GM21423 (cell line): ENCODE measurements around the gene ELOVL5.

Experiments
- ATAC-seq: cut with Tn5 transposase; IDR thresholded peaks from one replicate; pipeline ENCODE4 v1.9.1; 2021; ENCODE audit warnings: mild to moderate bottlenecking, moderate library complexity; ENCODE audit not compliant: unreplicated experiment

Gene ELOVL5

DNA sequence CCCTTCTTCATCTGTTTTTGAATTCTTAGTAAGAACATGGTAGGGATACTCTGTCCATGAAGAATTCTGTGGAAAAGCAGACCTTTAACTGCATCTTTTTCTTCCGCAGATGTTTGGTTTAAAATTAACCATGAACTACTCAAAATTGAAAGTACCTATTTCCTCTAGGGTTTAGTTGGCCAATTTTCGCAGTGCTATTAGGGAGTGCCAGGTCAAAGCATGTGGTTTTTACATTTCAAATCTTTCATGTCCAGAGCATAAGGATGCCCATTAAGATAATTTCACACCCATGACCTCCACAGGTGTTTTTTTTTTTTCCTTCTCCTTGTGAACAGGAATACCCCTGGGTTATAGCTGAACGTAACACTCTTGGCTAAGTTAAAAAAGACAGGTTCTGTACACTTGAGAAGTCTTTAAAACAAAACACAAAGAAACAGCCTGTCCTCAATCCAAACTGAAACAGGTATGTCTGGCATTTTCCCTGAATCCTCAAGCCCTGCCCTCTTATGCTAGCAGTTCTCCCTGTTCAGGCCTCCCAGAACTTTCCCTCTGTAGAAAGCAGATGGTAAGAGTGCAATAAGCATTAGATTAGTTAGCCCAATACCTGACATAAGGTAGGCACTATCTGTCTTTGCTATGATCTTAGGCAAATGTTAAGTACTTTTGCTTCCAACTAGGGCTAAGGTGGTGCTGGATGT is 67.1 kb downstream of the ELOVL5 start:
- peak; percentile 47 for ATAC-seq

DNA sequence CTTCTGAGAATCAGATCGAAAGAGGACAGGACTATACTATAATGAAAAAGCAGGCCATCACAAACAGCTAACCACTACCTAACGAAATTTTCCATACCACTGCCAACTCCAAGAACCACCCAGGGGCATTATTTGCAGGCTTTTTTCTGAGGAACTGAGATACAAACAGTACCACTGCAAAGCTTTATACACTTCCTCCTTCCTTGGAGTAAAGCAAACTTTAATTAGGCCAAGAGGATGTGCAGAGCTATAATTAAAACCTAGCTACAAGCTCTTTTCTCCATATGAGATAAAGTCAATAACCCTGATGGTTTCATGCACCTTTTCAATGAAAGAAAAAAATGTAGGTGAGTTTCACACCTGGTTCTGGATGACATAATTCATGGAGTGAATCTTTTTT is 68.5 kb downstream of the ELOVL5 start:
- no peak for ATAC-seq

DNA sequence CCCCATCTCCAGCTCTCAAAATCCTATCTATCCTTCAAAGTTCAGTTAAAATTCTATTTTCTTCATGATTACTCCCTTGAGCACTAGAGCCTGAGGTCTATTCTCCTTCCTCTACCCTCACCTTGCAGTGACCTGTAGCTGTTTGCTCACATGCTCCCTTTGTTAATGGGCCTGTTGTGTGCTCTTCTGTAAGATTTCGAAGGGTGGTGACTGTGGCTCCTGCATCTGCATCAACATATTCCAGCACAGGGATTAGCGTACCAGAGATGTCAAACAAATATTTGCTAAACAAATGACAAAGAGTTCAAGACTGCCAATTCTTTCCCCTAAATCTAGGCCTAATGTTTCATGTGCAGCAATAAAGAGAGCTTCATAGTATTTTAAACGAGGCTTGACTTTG is 69.5 kb downstream of the ELOVL5 start:
- ATAC-seq, result no peak

DNA sequence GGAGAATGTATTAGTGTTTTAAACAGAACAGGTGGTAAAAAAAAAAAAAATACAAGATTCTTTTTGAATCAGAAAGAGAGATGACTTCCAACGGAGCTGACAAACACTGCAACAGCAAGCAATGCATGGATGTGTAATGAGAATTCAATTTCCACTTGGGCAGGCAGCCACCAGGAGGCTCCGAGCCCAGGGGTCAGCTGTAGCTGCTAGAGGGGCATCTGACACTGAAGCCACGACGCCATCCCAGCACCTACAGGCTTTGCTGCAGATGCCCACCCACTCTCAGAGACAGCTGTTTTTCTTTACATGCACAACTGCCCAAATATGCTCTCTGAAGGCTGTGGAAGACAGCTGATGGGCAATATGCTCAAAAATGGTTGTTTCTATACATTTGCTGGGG is 75.4 kb downstream of the ELOVL5 start:
- no peak for ATAC-seq

DNA sequence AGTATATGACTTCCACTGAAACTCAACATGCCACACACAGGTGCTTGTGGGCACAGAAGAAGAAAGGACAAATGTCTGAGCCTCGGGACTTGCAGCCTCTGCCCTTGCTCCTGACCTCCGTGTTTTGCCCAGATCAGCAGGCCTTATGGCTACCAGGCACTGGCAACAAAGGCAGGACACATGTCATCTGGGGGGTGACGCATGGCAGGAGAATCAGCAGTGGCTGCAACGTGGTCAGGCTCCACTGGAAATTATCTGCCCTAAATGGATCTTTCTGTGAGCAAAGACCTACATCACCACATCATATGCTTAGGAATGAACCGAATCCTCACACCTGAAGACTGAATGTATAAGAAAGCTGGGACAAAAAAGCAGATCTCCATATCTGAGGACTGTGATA is 78.9 kb downstream of the ELOVL5 start:
- no peak for ATAC-seq

DNA sequence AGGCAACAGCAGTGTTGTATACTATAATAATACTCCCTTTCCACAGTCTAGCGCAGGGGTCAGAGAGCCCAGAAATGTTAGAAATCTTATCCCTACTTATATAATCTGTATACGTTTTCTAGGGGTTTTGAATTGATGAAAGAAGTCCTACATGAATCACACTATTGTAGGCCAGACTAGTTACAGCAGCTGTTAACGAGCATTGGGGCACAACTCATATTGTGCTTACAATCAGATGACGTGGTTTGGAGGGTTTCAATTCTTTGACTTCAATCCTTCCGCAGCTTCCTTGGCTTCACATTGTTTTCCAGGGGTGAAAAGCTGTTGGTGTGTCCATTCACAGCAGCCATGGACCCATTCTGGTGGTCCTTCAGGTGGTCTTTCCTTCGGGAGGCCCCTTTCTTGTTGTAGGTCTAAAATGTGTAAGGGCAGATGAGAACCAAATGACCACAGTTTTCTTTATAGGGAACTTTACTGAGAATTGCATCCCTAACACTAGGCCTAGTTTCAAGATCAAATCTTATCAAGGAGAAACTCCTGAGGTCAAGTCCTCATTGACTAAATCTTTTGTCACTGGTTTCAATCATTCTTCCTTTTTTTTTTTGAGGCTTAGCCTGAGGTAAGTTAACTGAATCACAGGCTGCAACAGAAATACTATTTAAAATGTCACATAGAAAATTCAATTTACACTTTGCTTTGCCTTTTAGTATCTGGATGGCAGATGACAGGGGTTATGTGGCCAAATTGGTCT is 79.7 kb downstream of the ELOVL5 start:
- ATAC-seq, result no peak

DNA sequence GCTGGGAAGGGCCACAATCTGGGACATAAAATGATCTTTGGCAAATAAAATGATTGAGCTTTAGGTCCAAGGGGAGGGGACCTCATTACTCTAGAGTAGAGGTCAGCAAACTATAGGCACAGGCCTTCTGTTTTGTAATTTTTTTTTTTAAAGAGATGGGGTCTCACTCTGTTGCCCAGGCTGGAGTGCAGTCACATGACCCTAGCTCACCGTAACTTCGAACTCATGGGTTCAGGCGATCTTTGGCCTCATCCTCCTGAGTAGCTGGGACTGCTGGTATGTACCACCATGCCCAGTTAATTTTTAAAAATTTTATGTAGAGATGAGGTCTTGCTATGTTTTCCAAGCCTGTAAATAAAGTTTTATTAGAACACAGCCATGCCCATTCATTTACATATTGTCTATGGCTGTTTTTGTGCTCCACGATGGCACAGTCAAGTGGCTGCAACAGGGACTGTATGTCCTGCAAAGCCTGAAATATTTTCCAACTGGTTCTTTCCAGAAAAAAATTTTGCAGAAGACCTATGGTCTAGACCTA is 82.1 kb downstream of the ELOVL5 start:
- ATAC-seq, result no peak

DNA sequence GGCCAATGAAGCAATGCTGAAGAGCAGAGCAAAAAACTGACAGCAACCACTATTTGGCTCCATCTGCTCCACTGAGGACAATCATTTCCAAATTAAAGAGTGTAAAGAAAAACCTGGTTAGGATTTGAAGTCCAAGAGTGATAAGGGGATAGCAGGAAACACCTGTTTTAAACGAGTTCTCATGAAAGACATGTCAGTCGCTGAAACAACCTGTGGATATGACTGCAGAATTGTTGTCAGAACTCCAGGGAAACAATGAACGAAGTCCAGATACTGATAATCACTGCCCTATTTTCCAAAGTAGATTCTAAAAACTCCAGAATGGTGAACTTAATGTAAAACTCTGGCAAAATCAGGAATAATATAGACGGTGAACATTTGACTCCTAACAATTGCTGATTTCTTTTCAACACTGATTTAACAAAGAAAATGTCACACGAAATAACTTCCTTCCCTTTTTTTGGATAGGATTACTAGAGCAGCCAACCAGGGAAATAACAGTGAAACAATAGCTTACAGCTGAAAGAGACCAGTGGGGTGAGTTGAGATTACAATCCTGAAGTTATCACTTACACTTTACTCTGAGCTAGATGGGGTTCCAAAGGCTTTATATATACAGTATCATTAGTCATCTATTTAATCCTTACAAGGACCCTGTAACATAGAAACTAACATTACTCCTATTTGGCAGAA is 83.7 kb downstream of the ELOVL5 start:
- no peak for ATAC-seq

DNA sequence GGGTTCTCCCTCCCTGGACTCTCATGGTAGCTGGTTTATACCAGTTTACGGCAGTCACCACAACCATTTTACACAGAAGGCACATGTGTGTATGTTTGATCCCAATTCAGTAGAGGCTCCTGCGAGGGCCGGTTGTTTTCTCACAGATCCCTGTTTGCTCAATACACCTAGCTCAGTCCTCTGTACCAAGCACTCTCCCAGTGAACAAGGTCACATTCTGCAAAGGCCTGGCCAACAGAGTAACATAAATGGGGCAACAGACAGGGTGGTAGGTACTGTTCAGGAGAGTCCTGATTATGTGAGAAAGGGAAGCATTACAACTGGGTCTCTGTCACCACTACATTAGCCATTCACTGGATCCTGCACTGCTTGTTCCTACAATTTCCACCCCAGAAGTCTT is 84.4 kb downstream of the ELOVL5 start:
- no peak for ATAC-seq

DNA sequence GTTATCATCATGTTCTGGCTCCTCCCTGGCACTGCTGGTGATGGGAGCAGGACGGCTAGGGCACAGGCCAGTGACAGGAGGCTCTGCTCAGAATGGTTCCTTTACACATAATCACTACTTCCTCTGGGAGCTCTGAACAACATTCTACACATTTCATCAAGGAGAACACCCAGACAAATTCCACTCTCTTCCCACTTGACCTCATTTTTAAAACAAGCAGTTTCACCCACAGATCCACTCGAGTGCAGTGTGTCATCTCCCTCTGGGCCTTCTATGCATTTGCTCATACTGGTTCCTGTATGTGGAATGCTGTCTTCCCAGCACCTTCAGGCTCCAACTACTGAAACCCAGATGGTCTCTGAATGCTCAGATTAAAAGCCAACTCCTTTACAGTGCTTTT is 84.8 kb downstream of the ELOVL5 start:
- ATAC-seq, result no peak

DNA sequence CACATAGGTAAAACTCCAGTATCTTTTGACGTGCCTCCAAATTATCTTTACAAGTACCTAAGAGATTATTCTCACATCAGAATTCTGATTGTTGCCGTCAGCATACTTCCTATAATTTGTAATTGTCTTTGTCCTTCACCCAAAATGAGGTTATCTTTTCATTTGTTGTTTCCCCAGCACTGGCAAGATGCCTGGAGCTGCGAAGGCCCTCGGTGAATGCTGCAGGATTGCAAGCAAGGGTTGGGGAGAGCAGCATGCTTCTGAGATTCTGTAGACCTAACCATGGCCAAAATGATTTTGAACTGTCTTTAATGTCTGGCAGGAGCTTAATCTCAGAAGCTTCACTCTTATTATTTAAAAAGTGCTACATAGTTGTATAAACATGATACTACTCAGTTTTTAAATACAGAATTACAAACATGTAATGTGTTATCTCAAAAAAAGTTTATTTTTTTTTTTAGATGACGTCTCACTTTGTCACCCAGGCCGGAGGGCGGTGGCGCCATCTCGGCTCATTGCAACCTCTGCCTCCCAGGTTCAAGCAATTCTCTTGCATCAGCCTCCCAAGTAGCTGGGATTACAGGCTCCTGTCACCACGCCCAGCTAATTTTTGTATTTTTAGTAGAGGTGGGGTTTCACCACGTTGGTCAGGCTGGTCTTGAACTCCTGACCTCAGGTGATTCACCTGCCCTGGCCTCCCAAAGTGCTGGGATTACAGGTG is 88.7 kb downstream of the ELOVL5 start:
- ATAC-seq, result no peak

DNA sequence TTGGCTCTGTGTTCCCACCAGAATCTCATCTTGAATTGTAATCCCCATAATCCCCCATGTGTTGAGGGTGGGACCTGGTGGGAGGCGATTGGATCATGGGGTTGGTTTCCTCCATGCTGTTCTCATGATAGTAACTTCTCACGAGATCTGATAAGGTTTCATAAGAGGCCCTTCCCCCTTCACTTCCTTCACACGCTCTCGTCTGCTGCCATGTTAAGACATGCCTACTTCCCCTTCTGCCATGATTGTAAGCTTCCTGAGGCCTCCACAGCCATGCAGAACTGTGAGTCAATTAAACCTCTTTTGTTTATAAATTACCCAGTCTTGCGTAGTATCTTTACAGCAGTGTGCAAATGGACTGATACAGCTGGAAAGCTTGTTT is 90.0 kb downstream of the ELOVL5 start:
- ATAC-seq, result no peak

DNA sequence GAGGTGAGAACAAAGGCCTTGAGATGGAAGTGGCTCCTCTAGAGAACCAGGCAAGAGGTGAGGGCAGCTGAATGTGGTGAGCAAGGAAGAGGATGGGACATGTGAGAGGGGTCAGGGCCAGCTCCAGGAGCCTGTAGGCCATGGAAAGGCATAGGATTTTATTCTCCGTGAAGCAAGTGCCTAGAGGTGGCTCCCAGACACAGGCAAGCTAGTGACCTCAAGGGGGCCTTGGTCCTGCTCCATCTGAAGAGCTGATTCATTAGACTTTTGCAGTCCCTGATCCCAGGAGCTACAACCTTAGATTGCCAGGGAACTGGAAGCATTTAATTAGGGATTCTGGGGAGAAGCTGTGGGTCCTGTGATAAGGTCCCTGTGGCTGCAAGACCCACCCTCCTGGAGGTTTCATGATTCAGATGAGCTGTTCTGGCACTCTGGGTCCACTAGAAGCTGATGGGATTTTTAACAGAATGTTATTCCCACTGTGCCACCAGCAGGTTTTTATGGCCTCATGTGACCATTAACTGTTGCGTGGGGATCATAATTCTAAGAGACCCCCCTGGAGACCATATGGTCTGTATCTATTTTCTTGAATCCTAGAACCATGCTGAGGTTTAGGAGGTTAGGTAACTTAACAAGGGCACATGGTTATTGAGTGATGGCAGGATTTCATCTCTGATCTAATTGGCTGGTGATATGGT is 90.5 kb downstream of the ELOVL5 start:
- ATAC-seq, result no peak

DNA sequence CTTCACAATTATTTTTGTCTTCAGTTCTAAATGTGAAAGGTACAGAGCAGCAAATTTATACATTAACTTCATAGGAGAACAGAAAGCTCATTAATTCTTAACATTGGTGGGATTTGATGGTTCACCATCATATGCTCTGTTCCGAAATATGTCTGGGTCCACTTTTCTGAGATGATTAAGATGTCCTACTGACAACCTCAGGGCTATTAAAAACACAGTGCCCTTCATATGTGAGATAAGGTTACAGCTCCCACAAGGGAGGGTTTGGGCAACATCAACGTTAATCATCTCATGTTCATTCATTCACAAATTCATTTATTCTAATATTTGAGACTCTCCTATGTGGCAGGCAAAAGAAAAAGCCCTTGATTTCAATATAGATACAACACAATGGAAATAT is 91.2 kb downstream of the ELOVL5 start:
- ATAC-seq, result no peak

DNA sequence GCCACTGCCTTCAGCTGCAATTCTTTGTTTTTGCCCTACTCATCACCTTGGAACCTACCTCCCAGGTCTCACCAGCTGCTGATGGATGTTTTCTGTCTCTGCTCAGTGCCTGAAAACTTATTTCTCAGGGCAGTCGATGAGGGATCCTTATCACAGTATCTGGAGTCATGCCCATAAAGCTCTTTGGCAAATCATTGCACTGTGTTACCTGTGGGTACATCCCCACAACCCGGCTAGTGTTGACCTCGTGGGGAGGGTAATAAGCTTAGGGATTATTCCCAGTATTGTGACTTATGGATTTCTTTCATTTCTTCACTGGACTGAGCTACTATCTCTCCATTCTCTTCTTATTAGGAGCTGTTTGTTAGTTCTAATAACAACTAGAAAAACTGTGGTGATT is 91.7 kb downstream of the ELOVL5 start:
- no peak for ATAC-seq

DNA sequence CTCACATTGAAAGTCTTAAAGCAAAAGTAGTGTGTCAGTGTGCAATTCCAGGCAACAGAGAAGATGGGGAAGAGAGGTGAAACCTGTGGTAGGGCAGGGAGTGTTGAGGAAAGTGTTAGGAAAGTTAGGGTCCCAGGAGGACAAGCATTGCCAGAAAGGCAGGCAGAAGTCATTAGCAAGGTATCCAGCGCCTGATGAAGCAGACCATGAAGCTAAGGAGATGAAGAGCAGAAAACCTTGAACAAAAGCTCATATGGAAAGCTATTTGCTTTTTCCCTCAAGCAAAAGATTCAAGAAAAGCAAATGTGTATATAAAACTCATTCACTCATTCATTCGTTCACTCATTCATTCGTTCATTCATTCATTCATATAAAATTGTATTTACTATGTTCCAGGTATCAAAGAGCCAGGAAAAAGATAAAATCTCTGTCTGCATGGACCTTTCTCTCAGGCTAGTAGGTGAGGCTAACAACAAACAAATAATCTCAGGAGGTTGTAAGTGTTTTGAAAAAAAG is 96.5 kb downstream of the ELOVL5 start:
- ATAC-seq, result no peak

DNA sequence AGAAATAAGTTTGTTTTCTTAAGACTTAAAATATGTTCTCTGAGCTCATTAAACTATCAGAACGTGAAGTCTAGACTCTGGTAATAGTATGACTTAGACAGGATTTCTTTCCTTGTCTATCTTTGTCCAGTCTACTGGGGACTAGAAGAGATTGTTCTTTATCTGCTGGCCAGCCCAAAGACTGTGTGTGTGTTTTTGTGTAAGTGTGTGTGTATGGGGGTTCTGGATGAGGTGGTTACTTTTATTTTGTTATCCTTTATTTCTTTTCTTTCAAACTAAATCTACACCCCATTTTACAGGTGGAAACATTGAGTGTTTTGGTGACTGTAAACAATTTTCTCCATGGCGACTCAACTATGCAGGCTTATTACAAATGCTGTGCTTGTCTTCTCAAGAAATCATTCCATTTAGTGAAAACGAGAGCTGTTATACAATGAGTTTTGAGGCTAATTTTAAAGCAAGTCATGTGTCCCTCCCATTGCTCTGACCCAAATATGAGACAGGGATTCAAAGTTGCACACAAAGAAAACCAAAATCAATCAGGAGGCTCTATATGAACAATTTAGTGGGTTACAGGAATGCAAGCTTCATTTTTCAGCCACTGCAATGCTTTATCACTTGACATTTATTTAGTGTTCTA is 97.6 kb downstream of the ELOVL5 start:
- ATAC-seq, result no peak

DNA sequence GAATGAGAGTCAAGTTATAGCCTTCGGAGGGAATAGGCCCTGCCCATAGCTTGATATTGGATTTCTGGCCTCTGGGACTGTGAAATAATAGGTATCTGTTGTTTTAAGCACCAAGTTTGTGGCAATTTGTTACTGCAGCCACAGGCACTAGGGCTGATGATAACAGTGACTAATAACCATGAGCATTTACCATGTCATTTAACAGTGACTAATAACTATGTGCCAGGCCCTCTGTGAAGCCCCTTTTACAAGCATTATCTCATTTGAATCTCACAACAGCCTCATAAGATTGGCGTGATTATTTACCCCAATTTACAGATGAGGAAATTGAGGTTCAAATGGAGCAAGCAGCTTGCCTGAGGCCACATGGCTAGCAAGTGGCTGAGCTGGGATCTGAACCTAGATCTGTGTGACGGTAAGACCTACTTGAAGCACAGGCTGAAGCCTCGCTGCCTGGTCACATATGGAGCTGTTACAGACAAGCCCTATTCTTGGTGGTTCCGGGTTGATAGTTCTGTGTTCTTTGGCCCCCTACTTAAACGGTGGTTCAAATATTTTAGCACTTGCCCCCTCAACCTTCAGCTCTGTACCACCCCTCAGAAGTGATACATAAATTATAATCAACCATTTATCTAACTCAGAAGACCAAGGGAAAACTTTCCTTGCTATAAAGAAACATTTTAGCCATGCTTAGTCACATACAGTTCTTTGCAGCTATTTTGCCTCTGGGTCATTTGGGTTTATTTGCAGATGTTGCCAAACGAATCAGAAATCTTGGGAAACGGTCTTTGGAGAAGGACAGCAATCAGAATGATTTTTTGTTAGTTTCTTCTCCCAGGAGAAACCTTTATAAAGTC is 98.3 kb downstream of the ELOVL5 start:
- ATAC-seq, result no peak

DNA sequence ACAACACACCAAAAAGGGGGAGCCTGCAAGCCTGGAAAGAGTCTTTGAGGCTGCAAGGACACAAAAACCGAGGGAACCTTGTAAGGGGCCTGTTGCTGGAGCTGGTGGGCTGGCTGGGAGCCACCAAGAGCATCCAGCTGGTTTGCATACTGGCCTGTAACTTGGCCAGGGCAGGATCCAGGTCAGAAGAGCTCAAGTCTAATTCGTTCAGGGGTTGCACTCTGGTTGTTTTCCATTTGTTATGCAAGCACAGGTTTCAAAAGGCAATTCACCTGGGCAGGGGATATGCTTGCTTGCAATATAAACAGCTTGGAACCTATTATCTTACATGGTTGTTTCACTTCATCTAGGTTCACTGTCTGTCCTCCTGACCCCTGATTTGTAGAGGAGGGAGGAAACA is 101.8 kb downstream of the ELOVL5 start:
- ATAC-seq, result no peak
